GM12874 (cell line): ENCODE results near the gene EHBP1L1.

Source experiments
- TF ChIP-seq, protein P1 (sequence below): IDR thresholded peaks from 2 replicates; pipeline ENCODE4 v1.5.1; 2011; ENCODE audit warnings: low read depth, mild to moderate bottlenecking, control low read depth, low read length, moderate library complexity; ENCODE audit not compliant: insufficient read depth

Gene EHBP1L1

DNA sequence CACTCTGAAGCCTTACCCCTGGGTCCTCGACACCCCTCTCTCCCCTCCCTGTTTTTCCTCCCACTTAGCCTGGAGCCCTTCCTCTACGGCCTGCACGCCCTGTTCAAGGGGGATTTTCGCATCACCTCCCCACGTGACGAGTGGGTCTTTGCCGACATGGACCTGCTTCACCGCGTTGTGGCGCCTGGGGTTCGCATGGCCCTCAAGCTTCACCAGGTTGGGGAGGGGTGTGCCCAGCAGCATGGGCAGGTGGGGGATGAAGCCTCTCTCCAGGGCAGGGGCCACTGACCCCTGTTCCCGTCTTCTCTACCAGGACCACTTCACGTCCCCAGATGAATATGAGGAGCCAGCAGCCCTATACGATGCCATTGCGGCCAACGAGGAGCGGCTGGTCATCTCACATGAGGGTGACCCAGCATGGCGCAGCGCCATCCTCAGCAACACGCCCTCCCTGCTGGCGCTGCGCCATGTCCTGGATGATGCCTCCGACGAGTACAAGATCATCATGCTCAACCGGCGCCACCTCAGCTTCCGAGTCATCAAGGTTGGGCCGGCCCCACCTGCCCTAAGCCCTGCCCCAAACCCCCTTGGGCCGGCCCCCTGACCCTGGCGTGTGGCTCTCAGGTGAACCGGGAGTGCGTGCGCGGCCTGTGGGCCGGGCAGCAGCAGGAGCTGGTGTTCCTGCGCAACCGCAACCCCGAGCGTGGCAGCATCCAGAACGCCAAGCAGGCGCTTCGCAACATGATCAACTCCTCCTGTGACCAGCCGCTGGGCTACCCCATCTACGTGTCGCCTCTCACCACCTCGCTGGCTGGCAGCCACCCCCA is 59.3 kb downstream of the EHBP1L1 start:
- TF ChIP-seq, protein P1, sequence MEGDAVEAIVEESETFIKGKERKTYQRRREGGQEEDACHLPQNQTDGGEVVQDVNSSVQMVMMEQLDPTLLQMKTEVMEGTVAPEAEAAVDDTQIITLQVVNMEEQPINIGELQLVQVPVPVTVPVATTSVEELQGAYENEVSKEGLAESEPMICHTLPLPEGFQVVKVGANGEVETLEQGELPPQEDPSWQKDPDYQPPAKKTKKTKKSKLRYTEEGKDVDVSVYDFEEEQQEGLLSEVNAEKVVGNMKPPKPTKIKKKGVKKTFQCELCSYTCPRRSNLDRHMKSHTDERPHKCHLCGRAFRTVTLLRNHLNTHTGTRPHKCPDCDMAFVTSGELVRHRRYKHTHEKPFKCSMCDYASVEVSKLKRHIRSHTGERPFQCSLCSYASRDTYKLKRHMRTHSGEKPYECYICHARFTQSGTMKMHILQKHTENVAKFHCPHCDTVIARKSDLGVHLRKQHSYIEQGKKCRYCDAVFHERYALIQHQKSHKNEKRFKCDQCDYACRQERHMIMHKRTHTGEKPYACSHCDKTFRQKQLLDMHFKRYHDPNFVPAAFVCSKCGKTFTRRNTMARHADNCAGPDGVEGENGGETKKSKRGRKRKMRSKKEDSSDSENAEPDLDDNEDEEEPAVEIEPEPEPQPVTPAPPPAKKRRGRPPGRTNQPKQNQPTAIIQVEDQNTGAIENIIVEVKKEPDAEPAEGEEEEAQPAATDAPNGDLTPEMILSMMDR = no peak

DNA sequence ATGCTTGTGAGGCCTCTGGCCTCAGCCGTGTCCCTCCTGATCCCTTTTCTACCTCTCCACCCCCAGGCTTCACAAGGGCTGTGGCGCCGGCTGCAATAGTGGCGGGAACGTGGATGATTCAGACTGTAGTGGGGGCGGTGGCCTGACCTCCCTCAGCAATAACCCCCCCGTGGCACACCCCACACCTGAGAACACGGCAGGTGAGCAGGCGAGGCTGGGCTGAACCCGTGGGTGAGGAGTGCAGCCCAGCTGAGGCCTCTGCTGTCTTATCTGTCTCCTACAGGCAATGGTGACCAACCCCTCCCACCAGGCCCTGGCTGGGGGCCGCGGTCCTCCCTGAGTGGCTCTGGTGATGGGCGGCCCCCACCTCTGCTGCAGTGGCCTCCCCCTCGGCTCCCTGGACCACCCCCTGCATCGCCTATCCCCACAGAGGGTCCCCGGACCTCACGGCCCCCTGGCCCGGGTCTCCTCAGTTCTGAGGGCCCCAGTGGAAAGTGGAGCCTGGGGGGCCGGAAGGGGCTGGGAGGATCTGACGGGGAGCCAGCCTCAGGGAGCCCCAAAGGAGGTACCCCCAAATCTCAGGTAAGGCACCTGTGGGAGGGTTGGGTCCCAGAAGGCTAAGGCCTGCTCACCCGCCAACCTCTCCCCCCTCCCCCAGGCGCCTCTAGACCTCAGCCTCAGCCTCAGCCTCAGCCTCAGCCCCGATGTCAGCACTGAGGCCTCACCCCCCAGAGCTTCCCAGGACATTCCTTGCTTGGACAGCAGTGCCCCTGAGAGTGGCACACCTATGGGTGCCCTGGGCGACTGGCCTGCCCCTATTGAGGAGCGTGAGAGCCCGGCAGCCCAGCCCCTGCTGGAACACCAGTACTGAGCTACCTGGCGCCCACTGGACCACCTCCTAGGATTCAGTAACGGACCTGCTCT is 60.5 kb downstream of the EHBP1L1 start:
- TF ChIP-seq, protein P1 = no peak

DNA sequence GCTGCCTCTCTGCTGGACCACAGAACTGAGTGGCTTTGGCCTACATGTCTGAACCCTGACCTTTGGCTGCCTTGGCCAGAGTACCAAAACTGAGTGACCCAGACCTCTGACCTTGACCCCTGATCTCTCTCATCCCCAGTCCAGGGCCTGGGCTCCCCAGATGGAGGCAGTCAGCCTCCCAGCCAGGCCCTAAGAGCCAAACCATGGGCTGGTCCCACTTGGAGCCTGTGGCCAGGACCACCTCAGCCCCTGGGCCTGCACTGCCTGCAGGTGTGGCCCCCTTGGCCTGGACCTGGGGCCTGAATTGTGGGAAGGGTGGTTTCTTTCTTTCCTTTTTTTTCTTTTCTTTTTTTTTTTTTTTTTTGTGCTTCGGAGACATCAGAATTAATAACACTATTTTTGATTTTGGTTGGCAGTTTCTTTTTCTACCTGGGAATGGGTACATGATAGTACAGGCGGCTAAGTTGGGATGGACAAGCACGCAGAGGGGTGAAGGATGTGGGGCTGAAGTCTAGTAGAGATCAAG is 61.2 kb downstream of the EHBP1L1 start:
- TF ChIP-seq, protein P1 = no peak

DNA sequence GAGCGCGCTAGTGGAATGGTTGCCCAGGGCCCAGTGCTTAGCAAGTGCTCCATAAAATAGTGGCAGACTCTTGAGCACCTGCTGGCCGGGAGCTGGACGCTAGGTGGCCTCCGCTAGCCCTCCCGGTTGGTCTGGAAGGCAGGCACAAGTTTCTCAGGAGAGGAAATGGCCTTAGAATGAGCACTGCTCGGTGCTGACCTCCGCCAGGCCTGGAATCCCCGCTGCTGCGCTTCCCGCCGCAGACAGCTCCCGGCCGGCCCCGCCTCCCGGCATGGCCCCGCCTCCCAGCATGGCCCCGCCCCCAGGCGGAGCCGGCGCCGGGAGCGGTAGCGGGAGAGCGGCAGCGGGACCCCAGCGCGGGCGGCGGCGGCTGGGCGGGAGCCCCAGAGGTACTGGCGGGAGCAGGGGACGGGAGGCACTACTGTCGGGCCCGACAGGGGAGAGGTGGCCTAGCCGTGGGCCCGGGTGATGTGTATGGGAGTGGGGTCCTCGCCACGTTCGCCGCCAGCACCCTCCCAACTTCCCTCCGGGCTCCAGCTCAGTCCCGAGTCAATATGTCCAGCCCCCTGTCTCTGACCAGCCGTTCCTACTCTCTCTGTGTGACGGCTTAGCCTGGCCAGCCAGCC is 62.1 kb downstream of the EHBP1L1 start, which contains the start of gene SIPA1:
Gene SIPA1 (plus strand): TSS at position 308 of the 626 bp plus-strand sequence. CDS start 2,821 bp downstream, outside the sequence.
- TF ChIP-seq, protein P1 = peak; percentile 39

DNA sequence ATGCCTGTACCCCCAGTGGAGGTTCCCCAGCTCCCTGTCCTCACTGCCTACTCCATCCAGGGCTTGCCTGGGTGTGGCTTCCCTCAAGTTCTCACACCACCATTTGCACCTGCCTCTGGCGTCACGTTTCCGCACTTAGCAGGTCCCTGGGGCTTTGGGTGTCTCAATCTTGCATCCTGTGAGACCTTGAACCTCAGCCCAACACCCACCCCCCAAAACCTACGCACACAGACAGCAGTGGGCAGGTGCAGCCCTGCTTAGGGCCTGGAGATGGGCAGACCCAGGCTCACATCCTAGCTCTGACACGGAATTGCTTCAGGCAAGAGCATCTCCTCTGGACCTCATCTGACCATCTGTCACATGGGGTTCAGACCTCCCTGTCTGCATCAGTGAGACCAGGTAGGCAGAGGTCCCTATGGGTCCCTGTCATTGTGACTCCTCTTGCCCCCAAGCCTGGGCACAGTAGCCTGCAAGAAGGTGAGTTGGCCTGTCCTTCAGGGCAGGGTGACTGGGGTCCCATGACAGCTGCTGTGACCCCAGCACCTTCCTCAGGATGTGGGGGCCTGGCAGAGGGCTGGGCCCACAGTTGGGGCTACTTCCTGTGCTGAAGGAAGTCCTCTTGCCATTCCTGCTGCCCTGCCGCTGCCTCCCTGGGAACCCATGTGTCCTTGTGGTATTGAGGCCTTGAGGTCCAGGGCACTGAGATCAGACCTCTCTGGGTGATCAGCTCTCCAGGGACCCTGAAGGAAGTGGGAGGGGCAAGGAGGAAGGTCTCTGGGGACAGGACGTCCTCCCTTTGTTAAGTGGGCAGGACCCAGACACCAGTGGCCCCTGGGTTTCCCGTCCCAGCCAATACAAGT is 64.0 kb downstream of the EHBP1L1 start:
- TF ChIP-seq, protein P1 = no peak

DNA sequence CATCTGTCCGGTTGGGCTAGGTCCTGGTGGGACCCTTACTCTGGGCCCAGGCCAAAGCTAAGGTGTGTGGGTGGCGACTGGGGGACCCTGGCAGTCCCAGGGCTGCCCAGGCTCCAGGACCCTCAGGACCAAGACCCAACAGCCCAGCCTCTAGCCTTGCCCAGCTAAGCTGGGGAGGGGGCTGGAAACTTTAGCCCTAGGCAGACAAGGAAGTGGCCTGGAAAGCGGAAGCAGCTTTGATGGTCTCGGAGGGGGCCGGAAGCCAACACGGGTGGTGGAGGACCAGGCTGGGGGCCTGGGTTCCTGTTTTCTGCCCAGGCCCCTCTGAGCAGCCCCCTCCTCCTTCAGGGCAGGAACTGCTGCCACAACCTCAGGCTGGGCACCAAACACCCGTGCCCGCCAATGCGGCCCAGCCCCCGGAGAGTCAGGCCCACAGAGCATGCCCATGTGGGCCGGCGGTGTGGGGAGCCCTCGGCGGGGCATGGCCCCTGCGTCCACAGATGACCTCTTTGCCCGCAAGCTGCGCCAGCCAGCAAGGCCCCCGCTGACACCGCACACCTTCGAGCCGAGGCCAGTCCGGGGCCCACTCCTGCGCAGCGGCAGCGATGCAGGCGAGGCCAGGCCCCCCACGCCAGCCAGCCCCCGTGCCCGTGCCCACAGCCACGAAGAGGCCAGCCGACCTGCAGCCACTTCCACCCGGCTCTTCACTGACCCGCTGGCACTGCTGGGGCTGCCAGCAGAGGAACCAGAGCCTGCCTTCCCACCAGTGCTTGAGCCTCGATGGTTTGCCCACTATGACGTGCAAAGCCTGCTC is 64.8 kb downstream of the EHBP1L1 start:
- TF ChIP-seq, protein P1 = no peak
